ENCODE data around the gene GNAZ.

GRCh38 chr22:23045461-23045860 lies 24.9 kb upstream of the GNAZ start:
- no peak for TF ChIP-seq POLR2AphosphoS5 (IDR thresholded peaks at IDR 0.05)
- no peak for TF ChIP-seq CTCF (IDR thresholded peaks at IDR 0.05; ENCODE audit: poor library complexity, severe bottlenecking)
- TF ChIP-seq, protein P1, sequence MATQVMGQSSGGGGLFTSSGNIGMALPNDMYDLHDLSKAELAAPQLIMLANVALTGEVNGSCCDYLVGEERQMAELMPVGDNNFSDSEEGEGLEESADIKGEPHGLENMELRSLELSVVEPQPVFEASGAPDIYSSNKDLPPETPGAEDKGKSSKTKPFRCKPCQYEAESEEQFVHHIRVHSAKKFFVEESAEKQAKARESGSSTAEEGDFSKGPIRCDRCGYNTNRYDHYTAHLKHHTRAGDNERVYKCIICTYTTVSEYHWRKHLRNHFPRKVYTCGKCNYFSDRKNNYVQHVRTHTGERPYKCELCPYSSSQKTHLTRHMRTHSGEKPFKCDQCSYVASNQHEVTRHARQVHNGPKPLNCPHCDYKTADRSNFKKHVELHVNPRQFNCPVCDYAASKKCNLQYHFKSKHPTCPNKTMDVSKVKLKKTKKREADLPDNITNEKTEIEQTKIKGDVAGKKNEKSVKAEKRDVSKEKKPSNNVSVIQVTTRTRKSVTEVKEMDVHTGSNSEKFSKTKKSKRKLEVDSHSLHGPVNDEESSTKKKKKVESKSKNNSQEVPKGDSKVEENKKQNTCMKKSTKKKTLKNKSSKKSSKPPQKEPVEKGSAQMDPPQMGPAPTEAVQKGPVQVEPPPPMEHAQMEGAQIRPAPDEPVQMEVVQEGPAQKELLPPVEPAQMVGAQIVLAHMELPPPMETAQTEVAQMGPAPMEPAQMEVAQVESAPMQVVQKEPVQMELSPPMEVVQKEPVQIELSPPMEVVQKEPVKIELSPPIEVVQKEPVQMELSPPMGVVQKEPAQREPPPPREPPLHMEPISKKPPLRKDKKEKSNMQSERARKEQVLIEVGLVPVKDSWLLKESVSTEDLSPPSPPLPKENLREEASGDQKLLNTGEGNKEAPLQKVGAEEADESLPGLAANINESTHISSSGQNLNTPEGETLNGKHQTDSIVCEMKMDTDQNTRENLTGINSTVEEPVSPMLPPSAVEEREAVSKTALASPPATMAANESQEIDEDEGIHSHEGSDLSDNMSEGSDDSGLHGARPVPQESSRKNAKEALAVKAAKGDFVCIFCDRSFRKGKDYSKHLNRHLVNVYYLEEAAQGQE (IDR thresholded peaks at IDR 0.05; ENCODE audit: borderline replicate concordance): no peak
- no peak for TF ChIP-seq TAF1 (IDR thresholded peaks at IDR 0.05; ENCODE audit: low read depth)
- TF ChIP-seq EZH2 (IDR thresholded peaks at IDR 0.05; ENCODE audit: borderline replicate concordance, insufficient read depth, low read length, poor library complexity, severe bottlenecking): no peak
- no peak for TF ChIP-seq SMC3 (conservative IDR thresholded peaks at IDR 0.05; ENCODE audit: poor library complexity)
- no peak for TF ChIP-seq RAD21 (conservative IDR thresholded peaks at IDR 0.05)
- TF ChIP-seq MXI1 (conservative IDR thresholded peaks at IDR 0.05; ENCODE audit: poor library complexity, severe bottlenecking): no peak
